GM18519 (cell line): ENCODE data around the gene DDX24.

Experiments used
- ATAC-seq: cut with Tn5 transposase; IDR thresholded peaks from one replicate; pipeline ENCODE4 v1.9.1; 2021; ENCODE audit warnings: mild to moderate bottlenecking, moderate library complexity; ENCODE audit not compliant: unreplicated experiment, low FRiP score

DDX24 gene

DNA sequence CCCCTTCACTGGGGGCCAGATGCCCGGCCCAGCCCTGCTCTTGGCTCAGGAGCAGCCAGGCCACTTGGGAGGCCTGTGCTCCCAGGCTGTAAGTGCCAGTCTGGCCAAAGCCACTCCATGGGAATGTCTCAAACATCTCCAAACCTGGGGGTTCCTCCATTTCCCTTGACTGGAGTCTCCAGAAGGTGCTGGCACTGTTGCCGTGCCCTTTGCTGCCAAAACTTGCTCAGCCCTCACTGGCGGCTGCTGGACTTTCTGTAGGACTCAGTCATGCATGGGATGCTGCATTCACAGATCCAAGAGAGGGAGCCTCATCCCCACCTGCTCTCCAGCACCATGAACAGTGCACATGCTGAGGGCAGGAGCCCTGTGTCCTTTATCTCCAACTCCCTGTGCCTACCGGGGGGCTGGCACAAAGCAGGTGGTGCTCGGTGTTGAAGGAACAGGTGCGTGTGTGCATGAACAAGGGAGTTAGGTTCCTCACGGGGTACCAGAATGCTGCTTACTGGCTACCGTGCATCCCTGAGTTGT, 64.5 kb downstream of the DDX24 start:
- no peak for ATAC-seq

DNA sequence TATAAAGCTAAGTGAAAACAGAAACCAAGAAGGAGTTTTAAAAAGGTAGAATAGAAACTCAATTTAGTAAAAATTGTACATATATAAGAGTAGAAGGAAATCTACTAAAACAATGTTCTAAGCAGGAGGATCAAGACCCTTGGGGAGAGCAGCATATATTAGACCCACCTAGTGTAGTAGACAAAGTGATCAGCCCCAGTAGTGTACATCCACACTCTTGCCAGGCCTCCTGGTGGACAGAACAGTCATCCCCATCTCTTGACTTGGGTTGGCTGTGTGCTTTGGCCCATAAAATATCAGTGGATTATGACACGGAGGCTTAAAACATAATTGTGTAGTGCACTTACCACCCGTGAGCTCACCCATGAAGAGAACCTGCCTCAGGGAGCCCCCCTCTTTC, 65.8 kb downstream of the DDX24 start:
- ATAC-seq, result no peak

DNA sequence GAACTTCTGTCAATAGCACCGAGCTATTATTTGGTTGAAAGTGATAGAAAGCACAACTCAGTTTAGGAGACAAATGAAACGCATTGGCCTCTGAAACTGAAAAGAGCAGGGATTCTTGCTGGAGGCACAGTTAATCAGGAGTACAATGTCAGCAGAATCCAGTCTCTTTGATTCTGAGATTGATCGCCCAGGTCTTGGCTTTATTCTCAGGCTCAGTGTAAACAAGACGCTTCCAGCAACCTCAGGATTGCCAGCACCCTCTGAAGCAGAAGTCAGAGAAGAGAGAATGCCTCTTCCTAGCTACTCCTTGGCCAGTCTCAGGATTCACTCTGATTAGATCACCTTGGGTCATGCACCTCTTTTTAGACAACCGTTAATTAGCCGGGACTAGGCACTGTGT, 66.6 kb downstream of the DDX24 start:
- no peak for ATAC-seq

DNA sequence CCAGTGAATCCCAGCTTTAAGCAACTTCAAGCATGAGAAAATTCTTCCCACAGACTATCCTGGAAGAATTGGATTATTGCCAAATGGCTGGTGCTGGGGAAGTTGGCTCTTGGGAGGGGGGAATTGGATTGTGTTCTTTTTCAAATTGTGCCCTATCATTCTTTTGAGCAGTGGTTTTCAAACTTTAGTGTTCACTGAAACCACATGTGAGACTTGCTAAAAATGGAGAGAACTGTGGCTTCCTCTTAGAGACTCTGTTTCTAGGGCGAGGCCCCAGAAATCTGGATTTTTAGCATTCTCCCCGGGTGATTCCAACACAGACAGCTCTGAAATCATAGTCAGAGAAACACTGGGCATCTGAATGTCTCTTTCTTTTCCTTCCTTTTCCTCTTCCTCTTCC, 69.2 kb downstream of the DDX24 start:
- no peak for ATAC-seq

DNA sequence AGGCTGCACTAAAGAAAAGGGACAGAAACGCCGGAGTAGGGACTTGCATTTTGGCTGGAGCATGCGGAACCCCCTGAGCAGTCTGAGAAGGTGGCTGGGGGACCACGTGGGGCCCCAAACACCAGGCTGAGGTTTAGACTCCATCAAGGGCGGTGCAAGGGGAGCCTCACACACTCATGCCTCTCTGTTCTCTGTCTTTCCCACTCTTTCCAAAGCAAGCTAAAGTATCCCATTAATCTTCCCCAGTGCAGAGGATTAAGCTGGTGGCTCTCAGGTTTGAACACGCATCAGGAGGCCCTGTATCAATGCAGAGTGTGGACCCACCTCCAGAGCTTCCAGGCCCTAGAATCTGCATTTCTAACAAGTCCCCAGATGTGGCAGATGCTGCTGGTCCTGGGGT, 70.4 kb downstream of the DDX24 start:
- no peak for ATAC-seq

DNA sequence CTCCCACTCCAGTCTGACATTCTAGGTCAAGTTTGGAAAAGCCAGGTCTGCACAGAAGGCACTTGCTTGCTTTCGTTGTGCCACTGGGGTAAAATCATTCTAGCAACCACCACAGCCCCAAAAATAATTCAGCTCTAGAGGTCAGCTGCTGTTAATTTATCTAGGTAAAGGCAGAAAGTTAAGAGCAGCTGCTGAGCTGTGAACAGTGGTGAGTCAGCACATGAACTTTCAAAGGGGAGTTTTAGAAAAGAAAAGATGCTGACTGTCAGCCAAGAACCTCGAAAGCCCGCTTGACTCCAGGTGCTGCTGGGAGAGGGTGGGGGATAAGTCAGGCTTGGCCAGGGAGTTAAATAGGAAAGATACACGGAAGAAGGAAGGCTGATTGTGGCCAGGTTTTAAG, 71.2 kb downstream of the DDX24 start:
- no peak for ATAC-seq

DNA sequence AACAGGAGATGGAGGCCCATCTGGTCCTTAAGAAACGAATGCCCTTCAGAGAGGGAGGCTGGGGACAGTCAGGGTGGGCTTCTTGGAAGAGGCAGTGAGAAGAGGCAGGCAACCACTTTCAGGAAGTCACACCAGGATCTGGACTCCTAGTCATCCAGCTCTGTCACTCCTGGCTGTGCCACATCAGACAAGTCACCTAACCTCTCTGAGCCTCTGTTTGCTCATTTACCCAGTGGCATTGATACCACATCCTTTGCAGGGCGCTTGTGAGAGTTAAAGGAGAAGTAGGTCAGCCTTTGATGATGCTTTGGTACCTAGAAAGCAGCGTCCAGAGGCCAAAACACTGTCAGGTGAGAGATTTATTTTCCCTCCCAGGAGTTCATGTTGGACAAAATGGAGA, 72.8 kb downstream of the DDX24 start:
- no peak for ATAC-seq

DNA sequence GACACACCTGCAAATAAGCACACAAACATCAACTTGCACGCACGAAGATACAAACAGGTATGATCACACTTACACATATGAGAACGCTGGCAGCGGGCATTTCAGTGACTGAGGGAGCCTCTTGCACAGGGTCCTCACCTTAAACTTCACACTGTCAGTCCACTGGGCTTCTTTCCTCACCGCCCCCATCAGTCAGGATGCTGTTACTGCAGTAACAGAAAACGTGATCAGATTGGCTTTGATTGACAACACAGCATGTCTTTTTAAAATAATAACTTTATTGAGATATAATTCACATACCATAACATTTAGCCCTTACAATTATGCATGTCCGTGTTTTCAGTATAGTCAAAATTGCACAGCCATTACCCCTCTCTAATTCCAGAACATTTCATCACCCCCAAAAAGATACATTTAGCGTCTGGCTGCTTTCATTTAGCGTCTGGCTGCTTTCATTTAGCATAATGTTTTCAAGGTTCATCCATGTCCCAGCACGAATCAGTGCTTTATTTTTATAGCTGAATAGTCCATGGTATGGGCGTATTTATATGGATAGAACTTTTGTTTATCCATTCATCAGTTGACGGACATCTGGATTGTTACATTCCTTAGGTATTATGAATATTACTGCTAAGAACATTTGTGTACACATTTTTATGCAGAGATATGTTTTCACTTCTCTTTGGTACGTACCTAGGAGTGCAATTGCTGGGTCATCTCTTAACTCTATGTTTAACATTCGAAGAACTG, 75.5 kb downstream of the DDX24 start:
- ATAC-seq, result no peak

DNA sequence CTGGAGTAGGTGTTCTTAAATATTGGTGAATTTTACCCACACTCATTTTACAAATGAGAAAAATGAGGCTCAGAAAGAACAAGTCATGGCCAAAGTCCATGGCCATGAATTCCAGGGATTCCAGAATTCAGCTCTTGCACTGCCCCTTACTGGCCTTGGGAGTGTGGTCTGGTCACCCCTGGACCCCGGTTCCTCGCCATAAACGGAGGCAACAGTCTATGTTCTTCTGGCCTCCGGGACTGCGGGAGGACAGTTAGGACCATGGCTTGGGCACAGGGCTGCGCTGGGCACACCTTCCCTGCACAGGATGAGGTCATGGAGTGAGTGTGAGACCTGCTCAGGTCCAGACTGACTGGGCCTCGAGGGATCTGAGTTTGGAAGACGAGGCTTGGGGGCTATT, 77.0 kb downstream of the DDX24 start:
- no peak for ATAC-seq

DNA sequence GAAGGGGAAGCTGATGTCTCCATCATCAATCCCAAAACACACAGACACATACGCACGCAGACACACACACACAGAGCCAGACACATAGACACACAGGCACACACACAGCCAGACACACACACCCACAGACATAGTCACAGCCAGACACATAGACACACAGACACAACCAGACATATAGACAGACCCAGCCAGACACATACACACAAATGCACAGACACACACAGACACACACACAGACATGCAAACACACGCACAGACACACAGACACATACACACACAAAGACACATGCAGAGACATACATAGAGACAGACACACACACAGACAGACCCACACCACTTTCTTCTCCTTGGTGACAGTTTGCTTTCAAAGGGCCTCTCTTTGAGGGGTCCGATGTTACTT, 77.6 kb downstream of the DDX24 start:
- no peak for ATAC-seq

DNA sequence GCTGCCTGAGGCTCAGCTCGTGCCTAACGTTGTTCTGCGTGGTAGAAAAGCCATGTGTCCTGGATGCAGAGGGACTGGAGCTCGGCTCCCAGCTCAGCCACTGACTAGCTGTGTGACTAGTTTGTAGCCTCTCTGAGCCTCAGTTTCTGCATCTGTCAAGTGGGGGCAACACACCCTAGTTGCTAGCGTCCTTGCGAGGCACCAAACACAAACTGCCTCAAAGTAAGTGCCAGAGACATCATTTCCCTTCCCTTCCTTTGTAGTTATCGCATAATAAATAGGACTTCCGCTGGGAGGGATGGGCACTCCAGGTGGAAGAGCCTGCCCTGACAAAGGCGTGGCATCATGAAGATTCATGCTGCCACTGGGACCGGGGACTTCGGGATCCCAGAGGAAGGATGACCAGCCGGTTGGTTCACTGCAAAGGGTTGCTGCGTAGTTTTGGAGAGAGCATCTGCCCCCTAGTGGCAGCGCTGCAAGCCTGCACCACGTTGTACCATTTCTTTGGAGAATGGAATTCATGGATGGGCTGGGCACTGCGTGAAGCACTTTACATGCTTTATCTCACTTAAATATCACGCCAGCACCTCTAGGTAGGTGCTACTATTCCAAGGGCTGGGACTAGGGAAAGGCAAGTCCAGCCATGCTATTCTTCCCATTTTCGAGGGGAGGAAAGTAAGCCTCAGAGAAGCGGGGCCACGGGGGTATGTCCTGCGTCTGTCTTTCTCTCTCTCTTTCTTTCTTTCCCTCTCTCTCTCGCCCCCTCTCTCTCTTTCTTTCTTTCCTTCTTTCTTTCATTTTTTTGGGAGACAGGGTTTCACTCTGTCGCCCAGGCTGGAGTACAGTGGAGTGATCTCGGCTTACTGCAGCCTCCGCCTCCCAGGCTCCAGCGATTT, 79.3 kb downstream of the DDX24 start:
- no peak for ATAC-seq

DNA sequence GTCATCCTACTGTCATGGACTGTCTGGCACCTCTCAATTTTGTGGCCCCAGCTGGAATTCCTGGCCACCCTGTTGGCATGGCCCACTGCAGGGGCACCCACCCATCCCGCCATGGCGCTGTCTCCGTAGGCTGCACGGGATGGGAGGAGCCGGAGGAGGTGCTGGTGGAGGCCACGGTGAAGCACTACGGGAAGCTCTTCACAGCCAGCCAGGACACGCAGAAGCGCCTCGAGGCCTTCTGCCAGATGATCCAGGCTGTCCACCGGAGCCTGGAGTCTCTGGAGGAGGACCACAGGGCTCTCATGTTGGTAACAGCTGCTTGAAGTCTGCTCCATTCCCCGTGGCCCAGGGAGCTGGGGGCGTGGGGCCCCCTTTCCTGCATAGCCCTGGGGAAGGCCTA, 80.0 kb downstream of the DDX24 start:
- ATAC-seq, result no peak

DNA sequence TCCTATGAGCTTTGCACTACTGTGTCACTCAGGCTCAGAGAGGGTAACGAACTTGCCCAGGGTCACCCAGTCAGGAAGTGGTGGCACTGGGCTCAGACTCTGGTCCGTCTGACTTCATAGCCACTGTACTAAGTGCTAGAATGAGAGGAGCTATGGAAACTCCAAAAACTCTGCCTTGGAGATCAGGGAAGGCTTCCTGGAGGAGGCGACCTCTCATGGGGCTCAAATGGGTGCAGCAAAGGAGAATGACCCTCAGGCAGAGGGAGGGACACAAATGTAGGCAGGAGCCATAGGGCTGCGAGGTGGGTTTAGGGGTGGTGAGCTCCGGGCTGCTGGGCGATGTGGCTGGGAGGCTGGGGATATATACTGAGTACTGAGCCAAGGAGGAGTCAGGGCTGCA, 80.7 kb downstream of the DDX24 start:
- ATAC-seq, result no peak

DNA sequence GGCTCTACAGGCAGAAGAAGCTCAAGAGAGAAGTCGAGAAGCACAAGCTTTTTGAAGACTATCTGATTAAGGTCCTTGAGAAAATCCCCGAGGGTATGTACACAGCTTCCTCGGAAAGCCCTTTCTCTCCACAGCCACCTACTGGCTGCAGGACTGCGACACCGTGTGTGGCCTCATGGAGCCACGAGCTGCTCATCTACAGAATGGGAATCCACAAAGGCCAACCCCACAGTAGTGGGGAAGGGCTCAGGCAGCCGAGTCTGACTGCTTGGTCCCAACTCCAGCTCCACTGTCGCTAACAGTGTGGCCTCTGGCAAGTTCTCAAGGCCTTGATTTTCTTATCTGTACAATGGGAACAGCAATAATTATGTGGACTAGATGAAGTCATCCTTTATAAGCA, 81.4 kb downstream of the DDX24 start:
- no peak for ATAC-seq

DNA sequence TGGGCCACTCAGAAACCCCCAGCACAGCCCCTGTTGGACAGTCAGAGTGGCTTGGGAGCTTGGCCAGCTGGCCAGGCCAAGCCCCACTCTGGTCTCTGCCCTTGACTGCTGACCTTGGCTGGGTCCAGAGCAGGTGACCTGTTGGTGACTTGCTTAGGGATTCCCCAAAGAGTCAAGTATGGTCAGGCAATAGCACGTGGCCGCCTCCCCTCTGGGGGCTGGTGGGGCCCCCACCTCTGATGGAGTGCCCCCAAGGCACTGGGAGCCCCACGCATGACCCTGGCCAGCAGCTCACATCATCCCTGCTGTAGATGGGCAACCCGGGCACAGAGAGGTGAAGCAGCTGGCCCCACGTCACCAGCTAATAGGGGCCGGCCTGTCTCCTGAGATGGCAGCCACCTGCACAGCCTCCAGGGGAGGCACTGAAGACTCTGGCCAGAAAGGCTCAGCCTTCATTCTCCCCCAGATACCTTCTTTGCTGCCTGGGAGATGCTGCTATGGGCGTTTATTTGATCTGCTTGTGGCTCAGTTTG, 82.1 kb downstream of the DDX24 start:
- ATAC-seq, result no peak
